ENCODE results near the gene FRMD4A.

- TF ChIP-seq CTCF (IDR thresholded peaks at IDR 0.05; ENCODE audit: low read depth, low read length, poor library complexity, severe bottlenecking) (no peak), EZH2phosphoT487 (IDR thresholded peaks at IDR 0.05; ENCODE audit: borderline replicate concordance, low read length) (no peak)
Measured at GRCh38 chr10:14372606-14373005, 41.9 kb upstream of the FRMD4A start.
